ENCODE data around the gene SCAMP1.

SCAMP1 gene

GRCh38 chr5:78522476-78523260 lies 162.3 kb downstream of the SCAMP1 start:
- no peaks in the 10 kb centered on the region for H3K27me3 ChIP-seq (ENCODE audit: insufficient read depth, low read length)
- no peak overlapping the region for H3K4me3 ChIP-seq (ENCODE audit: low read length)
- H3K27ac ChIP-seq (ENCODE audit: low read length), result no peak overlapping the region
- no peaks in the 10 kb centered on the region for H3K36me3 ChIP-seq (ENCODE audit: insufficient read depth, low read depth, low read length)
- no peaks in the 10 kb centered on the region for H3K9me3 ChIP-seq (ENCODE audit: insufficient read depth, low read depth, low read length)
- H3K9ac ChIP-seq (ENCODE audit: low read depth, low read length), result no peak overlapping the region
- peaks cover 9% of the 10 kb centered on the region for H3K4me1 ChIP-seq (ENCODE audit: insufficient read depth, low read length)

- no peaks in the 10 kb centered on the region for H3K9me3 ChIP-seq (ENCODE audit: insufficient read depth, low read depth, low read length)
- H3K4me1 ChIP-seq (ENCODE audit: insufficient read depth, low read length), result peaks cover 14% of the 10 kb centered on the region
- no peak overlapping the region for H3K4me3 ChIP-seq (ENCODE audit: low read length)
- no peaks in the 10 kb centered on the region for H3K36me3 ChIP-seq (ENCODE audit: insufficient read depth, low read depth, low read length)
- no peak overlapping the region for H3K9ac ChIP-seq (ENCODE audit: low read depth, low read length)
- H3K27ac ChIP-seq (ENCODE audit: low read length), result no peak overlapping the region
- H3K27me3 ChIP-seq (ENCODE audit: insufficient read depth, low read length), result no peaks in the 10 kb centered on the region
Measured at GRCh38 chr5:78523314-78524193, 163.1 kb downstream of the SCAMP1 start.

- no peak overlapping the region for H3K4me3 ChIP-seq (ENCODE audit: low read length)
- H3K27ac ChIP-seq (ENCODE audit: low read length), result no peak overlapping the region
- no peaks in the 10 kb centered on the region for H3K27me3 ChIP-seq (ENCODE audit: insufficient read depth, low read length)
- no peak overlapping the region for H3K9ac ChIP-seq (ENCODE audit: low read depth, low read length)
- no peaks in the 10 kb centered on the region for H3K36me3 ChIP-seq (ENCODE audit: insufficient read depth, low read depth, low read length)
- H3K4me1 ChIP-seq (ENCODE audit: insufficient read depth, low read length), result peaks cover 11% of the 10 kb centered on the region; the same call in 1 of the 2 replicates
- H3K9me3 ChIP-seq (ENCODE audit: insufficient read depth, low read depth, low read length), result no peaks in the 10 kb centered on the region
Measured at GRCh38 chr5:78526049-78526525, 165.7 kb downstream of the SCAMP1 start.

- Histone ChIP-seq H3K9me3 (ENCODE audit: insufficient read depth, low read depth, low read length) (no peaks in the 10 kb centered on the region), H3K36me3 (ENCODE audit: insufficient read depth, low read depth, low read length) (no peaks in the 10 kb centered on the region), H3K27me3 (ENCODE audit: insufficient read depth, low read length) (no peaks in the 10 kb centered on the region), H3K9ac (ENCODE audit: low read depth, low read length) (no peak overlapping the region), H3K4me1 (ENCODE audit: insufficient read depth, low read length) (peaks cover 11% of the 10 kb centered on the region; the same call in 1 of the 2 replicates), H3K4me3 (ENCODE audit: low read length) (no peak overlapping the region), H3K27ac (ENCODE audit: low read length) (no peak overlapping the region)
Measured at GRCh38 chr5:78527054-78527859, 166.8 kb downstream of the SCAMP1 start.

- Histone ChIP-seq H3K9me3 (ENCODE audit: insufficient read depth, low read depth, low read length) (no peaks in the 10 kb centered on the region), H3K9ac (ENCODE audit: low read depth, low read length) (no peak overlapping the region), H3K4me3 (ENCODE audit: low read length) (no peak overlapping the region), H3K27me3 (ENCODE audit: insufficient read depth, low read length) (no peaks in the 10 kb centered on the region), H3K27ac (ENCODE audit: low read length) (no peak overlapping the region), H3K4me1 (ENCODE audit: insufficient read depth, low read length) (peaks cover 11% of the 10 kb centered on the region; the same call in 1 of the 2 replicates), H3K36me3 (ENCODE audit: insufficient read depth, low read depth, low read length) (no peaks in the 10 kb centered on the region)
Measured at GRCh38 chr5:78527925-78528324, 167.5 kb downstream of the SCAMP1 start.
